K562 (cell line): ENCODE data around the gene COPS6. TPM values are rescaled to one million over a fixed set of nuclear protein-coding genes. Genes with fewer than 3 reads are reported as not detected.

ENCODE experiments used
- CTBP1 ChIP-seq: fragments of 450-650 bp; IDR thresholded peaks from 2 replicates; pipeline ENCODE4 v1.6.1; 2016; ENCODE audit warnings: borderline replicate concordance
- GTF2E2 ChIP-seq: fragments of 200-800 bp; sonication (Bioruptor generic); IDR thresholded peaks from 2 replicates; pipeline ENCODE4 v1.6.1; 2016; ENCODE audit warnings: missing genetic modification characterization, missing compliant biosample characterization
- HDAC3 ChIP-seq: fragments of 450-650 bp; IDR thresholded peaks from 2 replicates; pipeline ENCODE4 v1.6.1; 2018; ENCODE audit warnings: borderline replicate concordance, mild to moderate bottlenecking, moderate library complexity; ENCODE audit not compliant: partially characterized antibody
- HDGF ChIP-seq: fragments of 450-650 bp; IDR thresholded peaks from 2 replicates; pipeline ENCODE4 v1.6.1; 2016
- MAFF ChIP-seq: IDR thresholded peaks from 2 replicates; pipeline ENCODE4 v1.6.1; 2012; ENCODE audit warnings: low read length, improper control_type of control experiment
- MAFG ChIP-seq: fragments of 450-650 bp; conservative IDR thresholded peaks from 2 replicates; pipeline ENCODE4 v1.6.1; 2016; ENCODE audit warnings: missing genetic modification characterization, missing compliant biosample characterization
- MCM7 ChIP-seq, 2 experiments: fragments of 450-650 bp; IDR thresholded peaks; 2 replicates each; pipeline ENCODE4 v1.6.1; 2016 to 2018
- PRPF4 ChIP-seq: fragments of 200-400 bp; formaldehyde crosslinking; IDR thresholded peaks from one replicate; pipeline ENCODE4 v1.6.1; 2017; ENCODE audit warnings: low read length, low read depth, mild to moderate bottlenecking; ENCODE audit not compliant: insufficient read depth, poor library complexity, severe bottlenecking
- RREB1 ChIP-seq: fragments of 250-450 bp; sonication (Bioruptor Pico); IDR thresholded peaks from 2 replicates; pipeline ENCODE4 v1.4.0; 2020
- RUNX1 ChIP-seq: sonication (generic); IDR thresholded peaks from 2 replicates; pipeline ENCODE4 v1.6.1; 2016; ENCODE audit warnings: antibody characterized with exemption, low read depth
- SMARCA4 ChIP-seq: fragments of 450-650 bp; IDR thresholded peaks from 2 replicates; pipeline ENCODE4 v1.6.1; 2016
- SMARCE1 ChIP-seq: fragments of 450-650 bp; IDR thresholded peaks from 2 replicates; pipeline ENCODE4 v1.7.1; 2016; ENCODE audit warnings: mild to moderate bottlenecking
- TCF3 ChIP-seq: sonication (generic); formaldehyde crosslinking; IDR thresholded peaks from 2 replicates; pipeline ENCODE4 v1.4.0; 2020; ENCODE audit warnings: mild to moderate bottlenecking, missing genetic modification reagents
- TCFL5 ChIP-seq: fragments of 250-450 bp; sonication (Bioruptor Pico); conservative IDR thresholded peaks from 2 replicates; pipeline ENCODE4 v1.6.1; 2021; ENCODE audit warnings: mild to moderate bottlenecking, moderate library complexity, matching md5 sums
- TEAD2 ChIP-seq: fragments of 450-650 bp; IDR thresholded peaks from 2 replicates; pipeline ENCODE4 v1.6.1; 2016; ENCODE audit warnings: missing genetic modification characterization, control low read depth, missing compliant biosample characterization
- ZNF134 ChIP-seq: fragments of 250-450 bp; sonication (Bioruptor Pico); conservative IDR thresholded peaks from 2 replicates; pipeline ENCODE4 v1.4.0; 2020
- polyA plus RNA-seq, 8 experiments: library from polyadenylated mRNA; depleted of rRNA in 4 of 8; stranded (reverse) in 5 of 8; unstranded in 3 of 8; fragments of >200 nt; fragmentation: Nextera tagmentation in 2 of 8; fragmentation: Illumina TruSeq in 1 of 8; extraction: Ambion mirVana in 2 of 8; extraction: Trizol in 1 of 8; gene quantifications; 2 replicates each; pipeline versions ENCODE4 v1.2.1 to v1.2.3, GENCODE V29; 2011 to 2014; ENCODE audit warnings: inconsistent platforms in 1 of 8, missing spikeins in 1 of 8
- total RNA-seq, 7 experiments: library from RNA; depleted of rRNA in 6 of 7; stranded (reverse); fragments of >200 nt in 6 of 7; fragmentation: Illumina TruSeq in 2 of 7; extraction: Trizol in 2 of 7; gene quantifications; 2 replicates each; pipeline versions ENCODE4 v1.2.1 to v1.2.3, GENCODE V29; 2011 to 2021; ENCODE audit warnings: low replicate concordance in 1 of 7
- TF ChIP-seq, protein P1 (sequence below): fragments of 150-350 bp; IDR thresholded peaks from 2 replicates; pipeline ENCODE4 v1.6.1; 2014; ENCODE audit warnings: low read depth, mild to moderate bottlenecking, low read length, borderline replicate concordance
- TF ChIP-seq, protein P2 (sequence below): fragments of 450-650 bp; IDR thresholded peaks from 2 replicates; pipeline ENCODE4 v1.6.1; 2018; ENCODE audit warnings: mild to moderate bottlenecking, low read depth; ENCODE audit not compliant: partially characterized antibody

COPS6 gene
- total and polyA plus RNA-seq, 9 of the 15 experiments (the other 6 are each of a cell fraction or from before 2014, with no cell fraction given), result 63.0 to 331 (median 168) TPM

- TF ChIP-seq RREB1 (CRISPR knock-in tag), result 0 out of 2 replicates have a peak, but pooled peaks have one; percentile 60
- no peak for TF ChIP-seq RUNX1
- no peak; the same call in 1 of the 2 replicates for TF ChIP-seq CTBP1
- TF ChIP-seq HDGF, result no peak
- 0 out of 2 replicates have a peak, but pooled peaks have one; percentile 28 for TF ChIP-seq SMARCA4
- TF ChIP-seq, protein P1, sequence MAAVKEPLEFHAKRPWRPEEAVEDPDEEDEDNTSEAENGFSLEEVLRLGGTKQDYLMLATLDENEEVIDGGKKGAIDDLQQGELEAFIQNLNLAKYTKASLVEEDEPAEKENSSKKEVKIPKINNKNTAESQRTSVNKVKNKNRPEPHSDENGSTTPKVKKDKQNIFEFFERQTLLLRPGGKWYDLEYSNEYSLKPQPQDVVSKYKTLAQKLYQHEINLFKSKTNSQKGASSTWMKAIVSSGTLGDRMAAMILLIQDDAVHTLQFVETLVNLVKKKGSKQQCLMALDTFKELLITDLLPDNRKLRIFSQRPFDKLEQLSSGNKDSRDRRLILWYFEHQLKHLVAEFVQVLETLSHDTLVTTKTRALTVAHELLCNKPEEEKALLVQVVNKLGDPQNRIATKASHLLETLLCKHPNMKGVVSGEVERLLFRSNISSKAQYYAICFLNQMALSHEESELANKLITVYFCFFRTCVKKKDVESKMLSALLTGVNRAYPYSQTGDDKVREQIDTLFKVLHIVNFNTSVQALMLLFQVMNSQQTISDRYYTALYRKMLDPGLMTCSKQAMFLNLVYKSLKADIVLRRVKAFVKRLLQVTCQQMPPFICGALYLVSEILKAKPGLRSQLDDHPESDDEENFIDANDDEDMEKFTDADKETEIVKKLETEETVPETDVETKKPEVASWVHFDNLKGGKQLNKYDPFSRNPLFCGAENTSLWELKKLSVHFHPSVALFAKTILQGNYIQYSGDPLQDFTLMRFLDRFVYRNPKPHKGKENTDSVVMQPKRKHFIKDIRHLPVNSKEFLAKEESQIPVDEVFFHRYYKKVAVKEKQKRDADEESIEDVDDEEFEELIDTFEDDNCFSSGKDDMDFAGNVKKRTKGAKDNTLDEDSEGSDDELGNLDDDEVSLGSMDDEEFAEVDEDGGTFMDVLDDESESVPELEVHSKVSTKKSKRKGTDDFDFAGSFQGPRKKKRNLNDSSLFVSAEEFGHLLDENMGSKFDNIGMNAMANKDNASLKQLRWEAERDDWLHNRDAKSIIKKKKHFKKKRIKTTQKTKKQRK, result no peak
- no peak; the same call in 1 of the 2 replicates for TF ChIP-seq TCF3 (CRISPR knock-in tag)
- TF ChIP-seq TEAD2 (tag), result no peak
- no peak for TF ChIP-seq ZNF134 (CRISPR knock-in tag)
- TF ChIP-seq GTF2E2 (tag), result peak; percentile 97
- no peak for TF ChIP-seq HDAC3
- no peak for TF ChIP-seq PRPF4
- TF ChIP-seq MAFG (tag), result no peak
- TF ChIP-seq MAFF, result no peak
- TF ChIP-seq, protein P2, sequence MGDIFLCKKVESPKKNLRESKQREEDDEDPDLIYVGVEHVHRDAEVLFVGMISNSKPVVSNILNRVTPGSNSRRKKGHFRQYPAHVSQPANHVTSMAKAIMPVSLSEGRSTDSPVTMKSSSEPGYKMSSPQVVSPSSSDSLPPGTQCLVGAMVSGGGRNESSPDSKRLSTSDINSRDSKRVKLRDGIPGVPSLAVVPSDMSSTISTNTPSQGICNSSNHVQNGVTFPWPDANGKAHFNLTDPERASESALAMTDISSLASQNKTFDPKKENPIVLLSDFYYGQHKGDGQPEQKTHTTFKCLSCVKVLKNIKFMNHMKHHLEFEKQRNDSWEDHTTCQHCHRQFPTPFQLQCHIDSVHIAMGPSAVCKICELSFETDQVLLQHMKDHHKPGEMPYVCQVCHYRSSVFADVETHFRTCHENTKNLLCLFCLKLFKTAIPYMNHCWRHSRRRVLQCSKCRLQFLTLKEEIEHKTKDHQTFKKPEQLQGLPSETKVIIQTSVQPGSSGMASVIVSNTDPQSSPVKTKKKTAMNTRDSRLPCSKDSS, result no peak
- 0 out of 2 replicates have a peak, but pooled peaks have one; percentile 12 for TF ChIP-seq TCFL5 (CRISPR knock-in tag)
- TF ChIP-seq SMARCE1, result peak; percentile 18; the same call in 1 of the 2 replicates
- TF ChIP-seq MCM7 (IDR thresholded peaks at IDR 0.05), result no peak
These were observed 30.6 kb downstream of the COPS6 start, which contains the start of the genes CNPY4 and TAF6 (continued) for GRCh38 chr7:100119072-100119969.
